GM12872 (cell line): ENCODE data around the gene DCST1.
A peak's percentile ranks its signal among the peaks of the same experiment; 100 is the strongest.

Source experiments
- CTCF ChIP-seq: IDR thresholded peaks from 3 replicates; pipeline ENCODE4 v1.5.1; 2011; ENCODE audit warnings: low read depth, mild to moderate bottlenecking, low read length, moderate library complexity; ENCODE audit not compliant: insufficient read depth

The DCST1 gene

GRCh38 chr1:154993572-154994268 is 39.9 kb upstream of the DCST1 start, which contains the start of gene LENEP:
Gene LENEP (plus strand): TSS chr1:154993586. CDS start chr1:154993608, 22 bp downstream.
- no peak for TF ChIP-seq CTCF

DNA sequence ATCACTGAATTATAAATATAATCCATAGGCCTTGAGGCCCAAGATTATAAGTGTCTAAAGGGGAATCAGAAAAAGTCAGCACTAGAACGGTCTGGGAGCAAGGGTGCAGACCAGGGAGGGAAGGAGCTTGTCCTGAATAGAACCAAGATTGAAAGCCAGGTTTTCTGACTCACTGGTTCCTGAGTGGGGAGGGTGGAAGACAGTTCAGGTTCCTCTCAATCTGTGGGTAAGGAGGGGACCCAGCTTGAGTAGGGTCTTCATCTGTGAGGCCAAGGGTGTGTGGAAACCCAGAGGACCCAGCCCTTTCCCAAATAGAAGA is 39.4 kb upstream of the DCST1 start:
- TF ChIP-seq CTCF = no peak

- TF ChIP-seq CTCF = no peak
These were observed 39.0 kb upstream of the DCST1 start for GRCh38 chr1:154994591-154994990.

GRCh38 chr1:154996966-154997701 is 36.5 kb upstream of the DCST1 start:
- TF ChIP-seq CTCF = no peak

DNA sequence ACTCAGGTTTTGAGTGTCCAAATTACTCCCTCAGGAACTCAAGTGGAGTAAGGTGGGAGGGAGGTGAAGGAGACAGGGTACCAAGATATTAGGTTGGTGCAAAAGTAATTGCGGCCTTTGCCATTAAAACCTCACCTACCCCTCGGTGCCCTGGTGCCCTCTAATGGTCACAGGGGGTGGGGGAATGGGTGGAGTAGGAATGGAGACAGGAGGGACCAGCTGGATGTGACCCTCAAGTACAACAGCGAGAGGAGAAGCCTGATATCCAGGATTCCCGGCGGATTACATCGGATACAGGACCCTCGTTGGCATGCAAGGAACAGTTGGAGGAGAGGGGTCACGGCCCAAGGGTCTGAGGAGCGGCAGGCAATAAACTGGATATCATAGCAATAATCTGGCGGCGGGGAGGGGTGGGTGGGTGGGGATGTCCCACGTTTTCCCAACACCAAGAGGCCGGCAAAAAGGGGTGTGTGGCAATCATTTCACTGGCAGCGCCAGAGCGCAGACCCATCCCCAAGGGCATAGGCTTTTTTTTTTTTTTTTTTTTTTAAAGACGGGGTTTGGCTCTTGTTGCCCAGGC is 35.3 kb upstream of the DCST1 start:
- TF ChIP-seq CTCF = peak; percentile 23; the same call in 1 of the 3 replicates

- peak; percentile 97 for TF ChIP-seq CTCF
These were observed 34.6 kb upstream of the DCST1 start for GRCh38 chr1:154998818-154999570.

DNA sequence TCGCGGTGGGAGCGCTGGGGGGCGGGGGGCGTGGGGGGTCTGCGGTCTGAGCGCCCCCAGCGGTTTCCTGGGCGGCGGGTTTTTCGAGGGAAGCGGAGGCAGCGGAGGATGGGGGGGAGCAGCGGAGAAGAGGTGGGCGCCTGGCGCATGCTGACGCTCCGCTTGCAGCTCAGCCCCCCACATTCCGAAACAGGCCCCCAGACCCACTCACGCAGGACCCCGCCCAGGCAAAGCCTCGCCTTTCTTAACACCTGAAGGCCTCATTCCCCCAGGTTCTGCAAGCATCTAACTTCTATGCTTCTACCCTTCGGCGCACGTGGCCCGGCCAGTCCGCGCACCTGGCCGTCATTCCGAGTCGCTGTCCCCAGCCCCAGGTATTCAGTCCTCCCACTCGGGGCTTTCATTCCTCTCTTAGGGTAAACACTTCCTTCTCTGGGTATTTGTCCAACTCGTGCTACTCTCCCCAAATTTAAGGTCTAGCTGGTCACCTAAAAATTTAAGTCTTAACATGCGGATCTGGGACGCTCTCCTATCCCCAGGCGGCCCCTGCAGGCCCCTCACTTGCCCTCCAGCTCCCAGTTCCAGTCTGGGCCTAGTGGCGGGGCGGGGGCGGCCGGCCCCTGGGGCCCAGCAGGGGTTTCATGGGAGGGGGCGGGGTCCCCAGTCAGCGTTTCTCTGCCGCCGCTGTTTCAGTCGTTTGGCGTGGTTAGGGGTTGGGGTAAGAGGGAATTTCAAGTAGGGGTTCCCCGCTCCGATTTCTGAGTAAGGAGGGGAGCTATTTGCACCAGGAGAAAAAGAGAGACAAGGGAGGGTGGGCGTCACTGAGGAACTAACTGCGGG is 33.8 kb upstream of the DCST1 start:
- TF ChIP-seq CTCF = no peak
